RWPE2 (cell line): ENCODE data around the gene RAB35.

Experiments
- ATAC-seq: fragments of 200-7000 bp; cut with Tn5 transposase; 3 replicates; pipeline ENCODE4 v1.9.1; 2021; ENCODE audit warnings: low read depth
- DNase-seq: peaks from one replicate; pipeline ENCODE4 v3.0.0-alpha.2; 2020; ENCODE audit warnings: low spot score
- H3K27ac ChIP-seq: fragments of 450-650 bp; 2 replicates; pipeline ENCODE4 v1.5.1; 2017; ENCODE audit warnings: mild to moderate bottlenecking; ENCODE audit not compliant: poor library complexity, severe bottlenecking
- H3K27me3 ChIP-seq: fragments of 250-450 bp; sonication (Bioruptor Pico); 2 replicates; pipeline ENCODE4 v1.5.1; 2021; ENCODE audit warnings: mild to moderate bottlenecking, moderate library complexity; ENCODE audit not compliant: insufficient read depth, poor library complexity, severe bottlenecking
- H3K36me3 ChIP-seq: fragments of 250-450 bp; sonication (Bioruptor Pico); 2 replicates; pipeline ENCODE4 v1.5.1; 2020; ENCODE audit warnings: low read depth, mild to moderate bottlenecking, moderate library complexity
- H3K4me1 ChIP-seq: fragments of 250-450 bp; sonication (Bioruptor Pico); 2 replicates; pipeline ENCODE4 v1.5.1; 2021; ENCODE audit warnings: mild to moderate bottlenecking, moderate library complexity; ENCODE audit not compliant: insufficient read depth, poor library complexity, severe bottlenecking
- H3K4me3 ChIP-seq: fragments of 250-450 bp; sonication (Bioruptor Pico); 2 replicates; pipeline ENCODE4 v1.5.1; 2021; ENCODE audit warnings: mild to moderate bottlenecking, moderate library complexity; ENCODE audit not compliant: severe bottlenecking
- H3K9me3 ChIP-seq: fragments of 250-450 bp; sonication (Bioruptor Pico); 2 replicates; pipeline ENCODE4 v1.5.1; 2021; ENCODE audit warnings: mild to moderate bottlenecking, moderate library complexity; ENCODE audit not compliant: severe bottlenecking
- CTCF ChIP-seq: fragments of 450-650 bp; IDR thresholded peaks from one replicate; pipeline ENCODE4 v1.5.1; 2017; ENCODE audit warnings: mild to moderate bottlenecking, moderate library complexity; ENCODE audit not compliant: poor library complexity, severe bottlenecking

Gene RAB35

GRCh38 chr12:120140603-120141002 lies 24.1 kb upstream of the RAB35 start:
- no peak overlapping the region for H3K27ac ChIP-seq
- TF ChIP-seq CTCF: no peak
- DNase-seq (no peak), ATAC-seq (no peak)
- no peaks in the 10 kb centered on the region for H3K9me3 ChIP-seq
- no peaks in the 10 kb centered on the region for H3K4me1 ChIP-seq
- H3K36me3 ChIP-seq: peaks cover 98% of the 10 kb centered on the region
- H3K27me3 ChIP-seq: no peaks in the 10 kb centered on the region
- no peak overlapping the region for H3K4me3 ChIP-seq

GRCh38 chr12:120139958-120140357 lies 23.4 kb upstream of the RAB35 start:
- no peak overlapping the region for H3K4me3 ChIP-seq
- H3K27ac ChIP-seq: no peak overlapping the region
- H3K36me3 ChIP-seq: peaks cover 98% of the 10 kb centered on the region
- no peaks in the 10 kb centered on the region for H3K9me3 ChIP-seq
- DNase-seq: no peak
- no peak for TF ChIP-seq CTCF
- no peaks in the 10 kb centered on the region for H3K4me1 ChIP-seq
- ATAC-seq: no peak
- H3K27me3 ChIP-seq: no peaks in the 10 kb centered on the region

GRCh38 chr12:120138366-120138765 lies 21.8 kb upstream of the RAB35 start:
- H3K36me3 ChIP-seq: peaks cover 98% of the 10 kb centered on the region
- H3K27ac ChIP-seq: no peak overlapping the region
- no peak overlapping the region for H3K4me3 ChIP-seq
- no peak for DNase-seq
- no peak for TF ChIP-seq CTCF
- H3K27me3 ChIP-seq: no peaks in the 10 kb centered on the region
- H3K9me3 ChIP-seq: no peaks in the 10 kb centered on the region
- ATAC-seq: no peak
- H3K4me1 ChIP-seq: no peaks in the 10 kb centered on the region

GRCh38 chr12:120137833-120138232 lies 21.3 kb upstream of the RAB35 start:
- Histone ChIP-seq H3K9me3 (no peaks in the 10 kb centered on the region), H3K27ac (no peak overlapping the region), H3K4me3 (no peak overlapping the region), H3K27me3 (no peaks in the 10 kb centered on the region), H3K4me1 (no peaks in the 10 kb centered on the region), H3K36me3 (peaks cover 98% of the 10 kb centered on the region)
- no peak for TF ChIP-seq CTCF
- DNase-seq (no peak), ATAC-seq (no peak)

- no peak for DNase-seq
- Histone ChIP-seq H3K9me3 (no peaks in the 10 kb centered on the region), H3K36me3 (peaks cover 98% of the 10 kb centered on the region), H3K27ac (no peak overlapping the region), H3K27me3 (no peaks in the 10 kb centered on the region), H3K4me1 (no peaks in the 10 kb centered on the region), H3K4me3 (no peak overlapping the region)
- TF ChIP-seq CTCF: no peak
- ATAC-seq: no peak
Observed at GRCh38 chr12:120136093-120136770, 19.7 kb upstream of the RAB35 start.
